Measurements from ENCODE around the gene YPEL3.

The YPEL3 gene

GRCh38 chr16:30104492-30104891, 8.5 kb upstream of the YPEL3 start:
- 85 to 93% methylated on average over 5 of the region's 6 CpGs for WGBS, 2 experiments (ENCODE audit: insufficient coverage in 2 of 2)
- H3K9me3 ChIP-seq (ENCODE audit: control insufficient read depth, low read length) = no peaks in the 10 kb centered on the region
- peaks cover 38% of the 10 kb centered on the region for H3K36me3 ChIP-seq (ENCODE audit: control insufficient read depth, insufficient read depth, low read length)
- no peak overlapping the region for H3K4me3 ChIP-seq (ENCODE audit: extremely low read depth, insufficient read depth, low read length, poor library complexity, severe bottlenecking)
- H3K27ac ChIP-seq (ENCODE audit: low read depth, low read length, severe bottlenecking) = no peak overlapping the region
- peaks cover 6% of the 10 kb centered on the region for H3K4me1 ChIP-seq (ENCODE audit: control insufficient read depth, insufficient read depth, low read length, poor library complexity, severe bottlenecking)

- Histone ChIP-seq H3K36me3 (ENCODE audit: control insufficient read depth, insufficient read depth, low read length) (peaks cover 38% of the 10 kb centered on the region), H3K27ac (ENCODE audit: low read depth, low read length, severe bottlenecking) (no peak overlapping the region), H3K9me3 (ENCODE audit: control insufficient read depth, low read length) (no peaks in the 10 kb centered on the region), H3K4me3 (ENCODE audit: extremely low read depth, insufficient read depth, low read length, poor library complexity, severe bottlenecking) (no peak overlapping the region), H3K4me1 (ENCODE audit: control insufficient read depth, insufficient read depth, low read length, poor library complexity, severe bottlenecking) (peaks cover 6% of the 10 kb centered on the region)
- WGBS, 2 experiments (ENCODE audit: insufficient coverage in 2 of 2) = 87 to 100% methylated on average over 3 to 4 of the region's 4 CpGs
Measured at GRCh38 chr16:30104090-30104489, 8.1 kb upstream of the YPEL3 start.

- no peak overlapping the region for H3K4me3 ChIP-seq (ENCODE audit: extremely low read depth, insufficient read depth, low read length, poor library complexity, severe bottlenecking)
- H3K9me3 ChIP-seq (ENCODE audit: control insufficient read depth, low read length) = peaks cover 27% of the 10 kb centered on the region
- H3K36me3 ChIP-seq (ENCODE audit: control insufficient read depth, insufficient read depth, low read length) = peaks cover 7% of the 10 kb centered on the region
- 96 to 97% methylated on average over 17 to 18 of the region's 18 CpGs for WGBS, 2 experiments (ENCODE audit: insufficient coverage in 2 of 2)
- peak overlapping the region; percentile 79 for H3K27ac ChIP-seq (ENCODE audit: low read depth, low read length, severe bottlenecking)
- H3K4me1 ChIP-seq (ENCODE audit: control insufficient read depth, insufficient read depth, low read length, poor library complexity, severe bottlenecking) = peaks cover 10% of the 10 kb centered on the region
Measured at GRCh38 chr16:30096862-30097563, 1.0 kb upstream of the YPEL3 start.

GRCh38 chr16:30095166-30096078, 591 bp downstream of the YPEL3 start:
- Histone ChIP-seq H3K4me3 (ENCODE audit: extremely low read depth, insufficient read depth, low read length, poor library complexity, severe bottlenecking) (peak overlapping the region; percentile 37), H3K27ac (ENCODE audit: low read depth, low read length, severe bottlenecking) (peak overlapping the region; percentile 23), H3K4me1 (ENCODE audit: control insufficient read depth, insufficient read depth, low read length, poor library complexity, severe bottlenecking) (peaks cover 15% of the 10 kb centered on the region), H3K36me3 (ENCODE audit: control insufficient read depth, insufficient read depth, low read length) (peaks cover 7% of the 10 kb centered on the region), H3K9me3 (ENCODE audit: control insufficient read depth, low read length) (peaks cover 27% of the 10 kb centered on the region)
- 79% methylated on average over 18 to 21 of the region's 47 CpGs for WGBS, 2 experiments (ENCODE audit: insufficient coverage in 2 of 2)

- Histone ChIP-seq H3K4me1 (ENCODE audit: control insufficient read depth, insufficient read depth, low read length, poor library complexity, severe bottlenecking) (peaks cover 20% of the 10 kb centered on the region), H3K36me3 (ENCODE audit: control insufficient read depth, insufficient read depth, low read length) (peaks cover 7% of the 10 kb centered on the region), H3K27ac (ENCODE audit: low read depth, low read length, severe bottlenecking) (no peak overlapping the region), H3K9me3 (ENCODE audit: control insufficient read depth, low read length) (peaks cover 27% of the 10 kb centered on the region), H3K4me3 (ENCODE audit: extremely low read depth, insufficient read depth, low read length, poor library complexity, severe bottlenecking) (no peak overlapping the region)
- WGBS, 2 experiments (ENCODE audit: insufficient coverage in 2 of 2) = 95 to 97% methylated on average over 10 to 11 of the region's 11 CpGs
Measured at GRCh38 chr16:30094541-30095165, 1.4 kb downstream of the YPEL3 start.

- Histone ChIP-seq H3K4me1 (ENCODE audit: control insufficient read depth, insufficient read depth, low read length, poor library complexity, severe bottlenecking) (peaks cover 20% of the 10 kb centered on the region), H3K36me3 (ENCODE audit: control insufficient read depth, insufficient read depth, low read length) (peaks cover 10% of the 10 kb centered on the region), H3K27ac (ENCODE audit: low read depth, low read length, severe bottlenecking) (peak overlapping the region; percentile 64), H3K9me3 (ENCODE audit: control insufficient read depth, low read length) (peaks cover 13% of the 10 kb centered on the region), H3K4me3 (ENCODE audit: extremely low read depth, insufficient read depth, low read length, poor library complexity, severe bottlenecking) (peak overlapping the region; percentile 42)
- WGBS, 2 experiments (ENCODE audit: insufficient coverage in 2 of 2) = 8 to 12% methylated on average over 9 to 18 of the region's 22 CpGs
Measured at GRCh38 chr16:30092373-30093010, 3.5 kb downstream of the YPEL3 start.

- peak within 1 kb of the TSS; percentile 42 for H3K4me3 ChIP-seq (ENCODE audit: extremely low read depth, insufficient read depth, low read length, poor library complexity, severe bottlenecking)
- peaks cover 20% of the 10 kb centered on the region for H3K4me1 ChIP-seq (ENCODE audit: control insufficient read depth, insufficient read depth, low read length, poor library complexity, severe bottlenecking)
- WGBS, 2 experiments (ENCODE audit: insufficient coverage in 2 of 2) = 5 to 8% methylated on average over 69 of the region's 76 CpGs
- H3K27ac ChIP-seq (ENCODE audit: low read depth, low read length, severe bottlenecking) = peak within 1 kb of the TSS; percentile 64
- H3K9me3 ChIP-seq (ENCODE audit: control insufficient read depth, low read length) = peaks cover 5% of the 10 kb centered on the region
- peaks cover 18% of the 10 kb centered on the region for H3K36me3 ChIP-seq (ENCODE audit: control insufficient read depth, insufficient read depth, low read length)
Measured at GRCh38 chr16:30091474-30092372, 4.3 kb downstream of the YPEL3 start, which contains the start of gene TBX6. TBX6 (minus strand) TSS chr16:30091924; CDS start chr16:30091193, 731 bp downstream.

- WGBS, 2 experiments (ENCODE audit: insufficient coverage in 2 of 2) = 81 to 84% methylated on average over 23 to 24 of the region's 26 CpGs
- Histone ChIP-seq H3K4me3 (ENCODE audit: extremely low read depth, insufficient read depth, low read length, poor library complexity, severe bottlenecking) (no peak overlapping the region), H3K9me3 (ENCODE audit: control insufficient read depth, low read length) (no peaks in the 10 kb centered on the region), H3K36me3 (ENCODE audit: control insufficient read depth, insufficient read depth, low read length) (peaks cover 27% of the 10 kb centered on the region), H3K27ac (ENCODE audit: low read depth, low read length, severe bottlenecking) (no peak overlapping the region), H3K4me1 (ENCODE audit: control insufficient read depth, insufficient read depth, low read length, poor library complexity, severe bottlenecking) (peaks cover 20% of the 10 kb centered on the region)
Measured at GRCh38 chr16:30090610-30091331, 5.2 kb downstream of the YPEL3 start.

- H3K4me1 ChIP-seq (ENCODE audit: control insufficient read depth, insufficient read depth, low read length, poor library complexity, severe bottlenecking) = peaks cover 10% of the 10 kb centered on the region
- no peaks in the 10 kb centered on the region for H3K9me3 ChIP-seq (ENCODE audit: control insufficient read depth, low read length)
- no peak overlapping the region for H3K27ac ChIP-seq (ENCODE audit: low read depth, low read length, severe bottlenecking)
- peaks cover 38% of the 10 kb centered on the region for H3K36me3 ChIP-seq (ENCODE audit: control insufficient read depth, insufficient read depth, low read length)
- no peak overlapping the region for H3K4me3 ChIP-seq (ENCODE audit: extremely low read depth, insufficient read depth, low read length, poor library complexity, severe bottlenecking)
- WGBS, 2 experiments (ENCODE audit: insufficient coverage in 2 of 2) = 88 to 96% methylated on average over 7 to 20 of the region's 22 CpGs
Measured at GRCh38 chr16:30088832-30089624, 7.0 kb downstream of the YPEL3 start.
